ENCODE measurements around the gene TNFRSF25.
A peak's percentile ranks its signal among the peaks of the same experiment; 100 is the strongest.

TNFRSF25 gene

GRCh38 chr1:6424619-6425593, 41.1 kb downstream of the TNFRSF25 start, which contains the start of gene ESPN:
ESPN (plus strand) TSS chr1:6424776; CDS start chr1:6424956, 180 bp downstream.
- Mint-ChIP-seq H3K9me3 (no peaks in the 10 kb centered on the region), H3K27ac (no peak within 1 kb of the TSS), H3K36me3 (ENCODE audit: low read depth) (no peaks in the 10 kb centered on the region), H3K27me3 (ENCODE audit: low read depth) (peaks cover 53% of the 10 kb centered on the region), H3K4me3 (peak within 1 kb of the TSS; percentile 52), H3K4me1 (ENCODE audit: low read depth) (peaks cover 4% of the 10 kb centered on the region)
- no peak for DNase-seq (ENCODE audit: low spot score)

- Mint-ChIP-seq H3K9me3 (no peaks in the 10 kb centered on the region), H3K36me3 (ENCODE audit: low read depth) (no peaks in the 10 kb centered on the region), H3K4me3 (peak overlapping the region; percentile 52), H3K27me3 (ENCODE audit: low read depth) (peaks cover 56% of the 10 kb centered on the region), H3K27ac (no peak overlapping the region), H3K4me1 (ENCODE audit: low read depth) (peaks cover 4% of the 10 kb centered on the region)
- no peak for DNase-seq (ENCODE audit: low spot score)
Measured at GRCh38 chr1:6424000-6424565, 41.9 kb downstream of the TNFRSF25 start.

- peak; percentile 51 for DNase-seq (ENCODE audit: low spot score)
- Mint-ChIP-seq H3K27me3 (ENCODE audit: low read depth) (peaks cover 57% of the 10 kb centered on the region), H3K27ac (no peak overlapping the region), H3K9me3 (no peaks in the 10 kb centered on the region), H3K4me1 (ENCODE audit: low read depth) (peaks cover 4% of the 10 kb centered on the region), H3K4me3 (peak overlapping the region; percentile 52), H3K36me3 (ENCODE audit: low read depth) (no peaks in the 10 kb centered on the region)
Measured at GRCh38 chr1:6423321-6423999, 42.5 kb downstream of the TNFRSF25 start.

GRCh38 chr1:6421266-6421665, 44.7 kb downstream of the TNFRSF25 start:
- H3K9me3 Mint-ChIP-seq: no peaks in the 10 kb centered on the region
- H3K4me3 Mint-ChIP-seq: no peak overlapping the region
- no peak for DNase-seq (ENCODE audit: low spot score)
- peaks cover 70% of the 10 kb centered on the region for H3K27me3 Mint-ChIP-seq (ENCODE audit: low read depth)
- no peaks in the 10 kb centered on the region for H3K36me3 Mint-ChIP-seq (ENCODE audit: low read depth)
- H3K27ac Mint-ChIP-seq: no peak overlapping the region
- H3K4me1 Mint-ChIP-seq (ENCODE audit: low read depth): peaks cover 4% of the 10 kb centered on the region

- DNase-seq (ENCODE audit: low spot score): no peak
- Mint-ChIP-seq H3K4me3 (peak overlapping the region; percentile 26), H3K9me3 (no peaks in the 10 kb centered on the region), H3K27ac (no peak overlapping the region), H3K36me3 (ENCODE audit: low read depth) (no peaks in the 10 kb centered on the region), H3K27me3 (ENCODE audit: low read depth) (peaks cover 73% of the 10 kb centered on the region), H3K4me1 (ENCODE audit: low read depth) (peaks cover 4% of the 10 kb centered on the region)
Measured at GRCh38 chr1:6420454-6421042, 45.4 kb downstream of the TNFRSF25 start.

- Mint-ChIP-seq H3K9me3 (no peaks in the 10 kb centered on the region), H3K27me3 (ENCODE audit: low read depth) (peaks cover 74% of the 10 kb centered on the region), H3K4me1 (ENCODE audit: low read depth) (peaks cover 4% of the 10 kb centered on the region), H3K27ac (no peak within 1 kb of the TSS), H3K4me3 (peak within 1 kb of the TSS; percentile 26), H3K36me3 (ENCODE audit: low read depth) (no peaks in the 10 kb centered on the region)
- DNase-seq (ENCODE audit: low spot score): no peak
Measured at GRCh38 chr1:6419804-6420453, 46.0 kb downstream of the TNFRSF25 start, which contains the start of gene HES2. HES2 (minus strand) TSS chr1:6419919; CDS start chr1:6419820, 99 bp downstream.

GRCh38 chr1:6419397-6419803, 46.6 kb downstream of the TNFRSF25 start:
- H3K27ac Mint-ChIP-seq: no peak overlapping the region
- peaks cover 7% of the 10 kb centered on the region for H3K4me1 Mint-ChIP-seq (ENCODE audit: low read depth)
- DNase-seq (ENCODE audit: low spot score): no peak
- no peaks in the 10 kb centered on the region for H3K9me3 Mint-ChIP-seq
- H3K4me3 Mint-ChIP-seq: no peak overlapping the region
- H3K36me3 Mint-ChIP-seq (ENCODE audit: low read depth): no peaks in the 10 kb centered on the region
- peaks cover 78% of the 10 kb centered on the region for H3K27me3 Mint-ChIP-seq (ENCODE audit: low read depth)

GRCh38 chr1:6418668-6419396, 47.1 kb downstream of the TNFRSF25 start:
- Mint-ChIP-seq H3K27me3 (ENCODE audit: low read depth) (peaks cover 77% of the 10 kb centered on the region), H3K9me3 (no peaks in the 10 kb centered on the region), H3K4me3 (peak overlapping the region; percentile 18), H3K27ac (no peak overlapping the region), H3K4me1 (ENCODE audit: low read depth) (peaks cover 7% of the 10 kb centered on the region), H3K36me3 (ENCODE audit: low read depth) (no peaks in the 10 kb centered on the region)
- no peak for DNase-seq (ENCODE audit: low spot score)

GRCh38 chr1:6417961-6418667, 47.9 kb downstream of the TNFRSF25 start:
- Mint-ChIP-seq H3K36me3 (ENCODE audit: low read depth) (no peaks in the 10 kb centered on the region), H3K27ac (no peak overlapping the region), H3K27me3 (ENCODE audit: low read depth) (peaks cover 71% of the 10 kb centered on the region), H3K4me3 (no peak overlapping the region), H3K4me1 (ENCODE audit: low read depth) (peaks cover 7% of the 10 kb centered on the region), H3K9me3 (no peaks in the 10 kb centered on the region)
- no peak for DNase-seq (ENCODE audit: low spot score)

GRCh38 chr1:6416906-6417305, 49.1 kb downstream of the TNFRSF25 start:
- no peak overlapping the region for H3K27ac Mint-ChIP-seq
- no peak for DNase-seq (ENCODE audit: low spot score)
- H3K36me3 Mint-ChIP-seq (ENCODE audit: low read depth): no peaks in the 10 kb centered on the region
- H3K4me3 Mint-ChIP-seq: no peak overlapping the region
- H3K9me3 Mint-ChIP-seq: no peaks in the 10 kb centered on the region
- H3K4me1 Mint-ChIP-seq (ENCODE audit: low read depth): peaks cover 7% of the 10 kb centered on the region
- H3K27me3 Mint-ChIP-seq (ENCODE audit: low read depth): peaks cover 66% of the 10 kb centered on the region

GRCh38 chr1:6416295-6416656, 49.7 kb downstream of the TNFRSF25 start:
- Mint-ChIP-seq H3K27me3 (ENCODE audit: low read depth) (peaks cover 59% of the 10 kb centered on the region), H3K4me3 (no peak overlapping the region), H3K36me3 (ENCODE audit: low read depth) (no peaks in the 10 kb centered on the region), H3K4me1 (ENCODE audit: low read depth) (peaks cover 3% of the 10 kb centered on the region), H3K9me3 (no peaks in the 10 kb centered on the region), H3K27ac (no peak overlapping the region)
- no peak for DNase-seq (ENCODE audit: low spot score)

GRCh38 chr1:6414881-6415626, 50.9 kb downstream of the TNFRSF25 start:
- Mint-ChIP-seq H3K36me3 (ENCODE audit: low read depth) (no peaks in the 10 kb centered on the region), H3K4me1 (ENCODE audit: low read depth) (peaks cover 3% of the 10 kb centered on the region), H3K27ac (no peak overlapping the region), H3K27me3 (ENCODE audit: low read depth) (peaks cover 53% of the 10 kb centered on the region), H3K4me3 (no peak overlapping the region), H3K9me3 (no peaks in the 10 kb centered on the region)
- DNase-seq (ENCODE audit: low spot score): no peak

All from T-helper 2 cell treated with Interferon-gamma antibody and Interleukin-4, amounts not matched to agents 5 μg/mL and 100 μg/mL, for 36 hours (primary cell).